CD1c-positive myeloid dendritic cell (primary cell): ENCODE measurements around the gene MAML3.

Experiments
- DNase-seq: peaks from one replicate; pipeline ENCODE4 v3.0.0-alpha.2; 2016; ENCODE audit errors: extremely low spot score

The MAML3 gene

DNA sequence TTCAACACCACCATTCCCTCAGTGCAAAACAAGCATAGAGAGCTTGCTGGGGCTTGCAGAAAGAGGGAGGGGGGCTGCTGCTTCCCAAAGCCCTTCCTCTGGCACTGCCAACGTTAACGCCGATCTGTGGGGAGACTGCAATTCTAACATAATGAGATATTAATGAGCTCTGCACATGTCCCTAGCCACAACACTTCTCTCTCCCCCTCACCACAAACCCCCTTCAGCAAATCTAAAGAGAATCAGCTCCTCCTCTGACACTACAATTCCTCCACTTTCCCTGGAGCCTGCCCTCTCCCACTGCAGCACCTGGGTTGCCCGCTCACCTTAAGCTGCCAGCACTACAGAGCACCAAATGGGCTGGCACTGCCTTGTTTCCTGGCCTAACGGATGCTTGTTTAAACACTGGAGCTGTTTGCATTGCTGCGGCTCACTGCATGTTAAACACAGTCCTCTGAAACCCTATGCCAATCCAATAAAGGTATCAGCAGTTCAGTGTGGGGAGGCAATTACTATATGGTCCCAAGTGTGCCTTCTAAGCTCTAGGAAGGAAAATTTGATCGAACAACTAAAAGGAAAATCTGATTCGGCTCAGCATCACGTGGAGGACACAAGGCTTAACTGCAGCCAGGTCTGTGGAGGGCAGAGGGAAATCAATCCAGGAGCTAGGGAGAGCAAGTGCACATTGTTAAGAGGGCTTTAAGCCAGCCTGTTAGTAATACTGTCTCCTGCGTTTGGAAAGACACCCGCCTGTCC, 232.4 kb downstream of the MAML3 start:
- DNase-seq: no peak

DNA sequence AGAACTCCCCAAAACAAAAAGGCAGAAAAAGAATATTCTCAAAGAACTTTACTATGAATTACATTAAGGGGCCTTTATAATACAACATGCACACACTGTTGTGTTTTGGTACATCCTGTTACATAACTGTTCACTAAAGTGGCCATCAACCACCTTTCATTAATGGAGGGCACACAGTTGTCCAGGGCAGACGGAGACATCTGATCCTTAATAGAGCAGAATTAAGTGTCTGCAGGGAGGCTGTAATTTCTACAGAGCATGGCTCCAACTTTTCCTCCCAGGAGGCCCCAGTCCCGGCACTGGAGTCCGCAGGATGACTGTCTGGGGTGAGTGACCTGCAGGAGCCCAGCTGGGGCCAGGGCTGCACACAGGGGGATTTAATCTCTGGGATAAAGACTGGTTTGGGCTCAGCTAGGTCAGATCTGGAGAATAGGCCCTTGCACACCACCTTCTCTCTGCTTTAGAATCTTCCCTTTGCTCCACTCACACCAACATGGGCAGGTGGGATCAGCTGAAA, 233.4 kb downstream of the MAML3 start:
- DNase-seq: no peak

DNA sequence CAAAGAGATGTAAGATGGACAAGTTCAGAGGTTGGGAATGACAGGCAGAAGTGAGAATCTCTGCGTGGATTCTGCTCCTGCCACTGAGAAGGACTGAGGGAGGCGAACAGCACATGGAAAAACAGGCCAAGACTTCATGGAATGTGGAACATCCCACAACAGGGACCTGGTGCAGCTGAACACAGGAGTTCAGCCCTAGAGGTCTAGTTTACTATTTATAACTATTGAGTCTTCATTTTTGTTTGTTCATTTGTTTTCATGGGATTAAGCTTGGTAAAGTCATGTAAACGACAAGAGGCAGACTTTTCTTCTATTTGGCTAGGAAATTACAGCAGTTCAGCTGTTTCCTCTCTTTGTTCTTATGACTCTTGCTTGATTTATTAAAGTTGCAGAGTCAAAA, 234.5 kb downstream of the MAML3 start:
- no peak for DNase-seq

DNA sequence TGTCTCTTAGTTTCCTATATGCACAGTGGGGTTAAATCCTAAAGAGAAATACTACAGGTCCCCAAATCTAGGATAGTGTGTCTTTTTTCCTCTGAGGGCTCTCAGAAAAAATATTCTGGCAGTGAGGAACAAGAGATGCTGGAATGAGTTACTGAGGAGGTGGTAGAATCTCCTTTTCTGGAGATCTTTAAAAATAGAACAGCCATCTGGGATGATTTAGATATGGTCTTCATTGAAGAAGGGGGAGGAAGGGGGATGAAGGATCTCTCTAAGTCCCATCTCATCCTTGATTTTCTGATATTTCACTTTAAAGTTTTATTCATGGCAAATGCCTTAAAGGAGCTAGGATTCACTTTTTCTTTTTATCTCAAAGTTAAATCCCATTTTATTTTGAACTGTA, 235.0 kb downstream of the MAML3 start:
- DNase-seq: no peak

DNA sequence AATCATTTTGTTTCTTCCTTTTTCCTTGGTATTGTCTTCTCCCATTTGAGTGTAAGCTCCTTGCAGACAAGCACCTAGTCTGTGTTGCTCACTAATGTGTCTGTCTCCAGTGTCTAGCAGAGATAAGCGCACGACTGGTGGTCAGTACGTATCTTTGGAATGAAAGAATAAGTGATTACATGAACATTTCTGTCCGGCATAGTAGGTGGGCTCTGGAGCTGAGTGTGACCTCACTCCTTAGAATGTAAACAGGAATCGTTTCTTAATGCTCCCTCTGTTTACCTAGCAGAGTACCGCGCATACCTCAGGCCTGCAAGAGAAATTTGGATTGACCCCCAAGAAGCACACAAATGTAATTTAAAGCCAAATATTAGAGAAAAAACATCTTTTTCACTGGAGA, 235.4 kb downstream of the MAML3 start:
- no peak for DNase-seq

DNA sequence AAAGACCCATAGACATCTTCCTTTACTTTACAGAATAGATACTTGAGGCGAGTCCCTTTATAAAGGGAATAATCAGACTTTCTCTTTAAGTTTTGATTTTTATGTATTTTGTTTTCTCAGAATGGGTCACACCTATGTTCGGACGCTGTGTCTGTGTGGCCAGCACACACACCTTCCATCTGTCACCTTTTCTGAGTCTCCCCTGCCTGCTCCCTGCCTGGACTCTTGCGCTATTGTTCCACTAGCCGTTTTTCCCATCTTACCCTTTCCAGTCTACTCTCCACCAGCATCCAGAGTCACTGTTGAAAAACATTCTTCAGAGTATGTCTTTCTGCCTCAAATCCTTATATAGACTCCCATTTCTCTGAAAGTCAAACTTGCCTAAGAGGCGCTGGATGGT, 236.1 kb downstream of the MAML3 start:
- no peak for DNase-seq

DNA sequence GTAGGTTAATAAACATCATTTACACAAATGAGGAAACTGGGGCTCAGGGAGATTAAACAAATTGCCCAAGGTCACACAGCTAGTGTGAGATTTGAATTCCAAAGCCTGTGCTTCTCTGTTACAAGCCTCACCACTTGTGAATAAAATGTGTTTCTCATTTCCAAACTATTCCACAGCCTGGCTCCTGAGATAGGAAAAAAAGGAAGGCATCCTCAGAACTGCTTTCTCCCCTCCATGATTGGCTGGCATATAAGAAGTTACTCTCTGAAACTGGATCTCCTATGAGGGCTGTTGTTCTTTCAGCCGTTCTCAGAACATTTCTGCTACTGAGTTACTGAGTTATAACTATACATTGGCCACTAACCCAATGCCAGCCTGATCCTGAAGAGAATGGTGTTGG, 237.9 kb downstream of the MAML3 start:
- no peak for DNase-seq

DNA sequence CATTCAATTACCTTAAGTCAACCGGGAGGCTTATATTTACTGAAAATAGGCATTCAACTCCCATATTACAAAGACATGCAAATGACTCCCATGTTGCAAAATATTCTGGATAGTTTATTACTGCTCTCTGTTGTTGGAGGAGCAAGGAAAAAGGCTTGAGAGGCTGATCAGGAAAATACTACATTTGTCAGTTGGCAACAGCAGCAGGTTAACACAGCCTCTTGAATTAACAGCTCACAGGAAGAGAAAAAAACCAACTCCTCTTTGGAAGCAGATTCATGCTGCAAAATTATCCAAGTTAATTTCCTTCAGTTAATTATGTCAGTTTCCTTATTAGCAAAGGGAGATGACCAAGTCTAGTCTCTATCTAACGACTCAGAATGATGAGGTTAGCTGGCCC, 238.9 kb downstream of the MAML3 start:
- DNase-seq: no peak

DNA sequence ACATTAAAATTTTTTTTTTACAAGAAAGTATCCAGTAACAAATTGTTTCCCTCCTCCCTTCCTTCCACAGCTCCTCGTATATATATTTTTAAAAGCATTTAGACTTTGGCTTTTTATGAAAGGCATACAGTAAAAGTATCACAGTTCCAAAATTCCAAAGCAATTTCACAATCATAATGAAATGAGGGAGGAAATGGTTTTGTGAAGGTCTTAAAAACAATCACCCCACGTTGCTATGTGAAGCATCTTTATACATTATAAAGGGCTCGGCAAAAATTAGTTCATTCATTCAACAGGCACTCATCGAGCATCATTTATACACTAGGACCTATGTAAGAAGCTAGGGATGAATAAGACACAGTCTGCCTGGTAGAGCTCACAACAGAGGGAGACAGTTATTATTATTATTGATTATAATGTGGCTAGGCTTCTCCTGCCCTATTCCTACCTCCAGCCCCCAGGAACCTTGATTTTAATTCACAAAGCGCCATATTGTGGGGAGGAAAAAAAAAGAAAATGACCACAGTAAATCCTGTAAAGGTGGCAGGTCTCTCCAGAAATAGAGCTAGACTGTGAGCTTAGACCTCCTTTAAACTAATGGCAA, 239.9 kb downstream of the MAML3 start:
- DNase-seq: no peak

DNA sequence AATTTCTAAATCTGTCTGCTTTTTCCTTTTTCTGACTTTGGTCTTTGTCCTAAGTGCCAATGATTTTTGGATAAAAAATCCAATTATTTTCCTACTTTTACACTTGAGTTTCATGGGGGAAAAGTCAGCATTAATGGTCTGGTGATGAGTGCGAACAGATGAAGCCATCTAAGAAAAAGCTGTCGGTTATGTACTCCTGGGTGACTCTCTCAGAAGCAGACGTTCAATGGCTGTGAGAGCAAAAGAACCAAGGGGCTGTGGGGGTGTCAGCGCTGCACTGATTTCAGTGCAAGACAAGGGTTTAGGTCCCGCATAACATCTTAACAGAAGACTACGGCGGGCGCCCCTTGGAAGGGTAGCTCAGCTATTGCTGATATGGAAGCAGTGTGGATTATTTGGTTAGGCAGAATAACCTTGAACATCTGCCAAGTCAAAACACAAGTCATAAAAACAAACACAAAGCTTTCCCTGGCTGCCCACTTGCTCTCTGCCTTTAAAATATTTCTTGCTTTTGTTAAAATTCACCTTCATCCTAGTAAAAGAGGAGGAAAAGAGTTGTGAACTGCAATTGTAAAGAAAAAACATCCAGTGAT, 240.5 kb downstream of the MAML3 start:
- DNase-seq: no peak

DNA sequence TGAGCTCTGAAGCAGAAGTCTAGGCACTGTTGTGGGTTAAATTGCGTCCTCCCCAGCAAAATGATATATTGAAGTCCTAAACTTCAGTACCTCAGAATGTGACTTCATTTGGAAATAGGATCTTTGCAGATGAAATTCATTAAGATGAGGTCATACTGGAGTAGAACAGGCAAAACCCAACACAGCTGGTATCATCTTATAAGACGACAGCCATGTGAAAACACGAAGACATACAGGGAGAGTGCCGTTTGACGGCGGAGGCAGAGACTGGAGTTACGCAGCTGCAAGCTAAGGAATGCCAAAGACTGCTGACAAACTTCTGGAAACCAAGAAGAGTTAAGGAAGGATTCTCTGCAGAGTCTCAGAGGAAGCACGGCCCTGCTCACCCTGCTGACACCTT, 241.5 kb downstream of the MAML3 start:
- no peak for DNase-seq

DNA sequence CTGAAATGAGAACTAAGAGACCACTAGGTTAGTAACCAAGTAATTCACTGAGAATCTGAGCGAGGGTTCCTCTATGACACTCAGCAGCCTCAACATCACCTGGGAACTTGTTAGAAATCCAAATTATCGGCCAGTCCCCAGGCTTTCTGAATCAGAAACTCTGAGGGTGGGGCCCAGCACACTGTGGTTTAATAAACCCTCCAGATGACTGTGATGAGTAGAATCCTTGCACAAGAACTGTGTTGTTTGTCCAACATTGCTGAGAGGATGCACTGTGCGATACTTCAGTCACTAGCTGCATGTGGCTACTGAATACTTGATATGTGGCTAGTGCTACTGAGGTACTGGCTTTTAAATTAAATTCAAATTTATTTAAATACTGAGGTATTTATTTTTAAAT, 243.9 kb downstream of the MAML3 start:
- DNase-seq: no peak

DNA sequence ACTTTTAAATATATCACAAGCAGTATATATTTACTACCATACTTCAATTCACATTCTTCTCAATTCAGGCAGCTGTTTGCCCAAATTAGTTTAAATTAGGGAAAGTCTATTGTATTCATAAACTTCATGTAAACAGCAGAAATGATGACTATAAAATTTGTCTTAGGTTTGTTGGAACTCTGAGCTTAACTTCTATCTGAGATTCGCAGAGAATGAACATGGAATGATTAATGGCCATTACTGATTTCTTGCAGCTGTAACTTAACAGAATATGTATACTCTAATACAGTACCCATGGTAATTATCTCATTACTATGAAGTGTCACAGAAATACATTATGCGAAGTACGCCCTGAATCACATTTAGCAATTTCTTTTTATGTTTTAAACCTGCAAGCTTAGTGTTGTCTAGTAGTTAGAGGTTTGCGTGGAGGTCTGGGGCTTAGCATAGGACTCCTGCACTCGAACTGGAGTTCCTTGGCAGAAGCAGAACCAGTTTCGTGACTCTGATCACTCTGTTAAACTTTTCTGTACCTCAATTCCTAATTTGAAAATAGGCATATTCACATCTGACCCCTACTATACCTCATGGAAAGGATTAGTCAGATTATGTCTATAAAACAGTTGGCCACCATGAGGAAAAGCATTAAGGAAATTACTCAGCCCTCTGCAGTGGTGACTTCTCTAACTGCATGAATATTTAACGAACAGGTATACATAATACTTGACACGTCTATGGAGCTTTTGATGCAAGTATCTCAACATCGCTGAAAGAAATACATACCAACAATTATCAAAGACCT, 245.1 kb downstream of the MAML3 start:
- DNase-seq: no peak

DNA sequence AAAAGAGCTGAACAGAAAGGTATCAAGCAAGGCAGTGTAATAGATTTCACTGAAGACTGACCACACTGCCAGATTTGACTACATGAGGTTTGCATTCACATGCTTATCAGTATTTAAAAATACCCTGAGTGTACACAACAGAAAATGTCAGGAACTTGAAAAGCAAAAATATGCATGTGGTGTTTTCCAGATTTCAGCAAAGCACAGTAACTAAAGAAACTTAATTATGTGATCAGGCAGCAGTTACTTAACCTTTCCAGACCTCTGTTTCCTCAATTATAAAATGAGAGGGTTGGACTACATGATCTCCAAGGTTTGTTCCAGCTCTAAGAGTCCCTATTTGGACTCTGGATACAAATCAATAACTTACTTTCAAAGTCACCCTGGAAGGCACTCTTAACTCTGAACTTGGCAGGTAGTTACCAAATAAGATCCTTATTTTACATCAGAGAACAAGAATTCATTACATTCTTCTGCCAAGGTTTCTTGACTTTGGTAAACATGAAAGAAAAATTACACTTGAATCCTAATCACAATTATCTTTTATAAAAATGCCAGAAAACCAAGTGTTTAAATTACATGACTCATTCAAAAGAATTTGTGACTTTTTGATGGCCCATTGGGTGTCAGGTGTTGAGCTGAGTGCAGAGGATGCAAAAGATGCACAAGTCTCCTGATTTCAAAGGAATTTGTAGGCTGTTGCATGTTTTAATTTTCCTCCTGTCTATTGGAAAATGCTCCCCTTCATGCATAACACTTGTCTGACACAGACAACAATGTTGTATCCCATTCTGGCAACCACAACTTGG, 246.8 kb downstream of the MAML3 start:
- DNase-seq: no peak

DNA sequence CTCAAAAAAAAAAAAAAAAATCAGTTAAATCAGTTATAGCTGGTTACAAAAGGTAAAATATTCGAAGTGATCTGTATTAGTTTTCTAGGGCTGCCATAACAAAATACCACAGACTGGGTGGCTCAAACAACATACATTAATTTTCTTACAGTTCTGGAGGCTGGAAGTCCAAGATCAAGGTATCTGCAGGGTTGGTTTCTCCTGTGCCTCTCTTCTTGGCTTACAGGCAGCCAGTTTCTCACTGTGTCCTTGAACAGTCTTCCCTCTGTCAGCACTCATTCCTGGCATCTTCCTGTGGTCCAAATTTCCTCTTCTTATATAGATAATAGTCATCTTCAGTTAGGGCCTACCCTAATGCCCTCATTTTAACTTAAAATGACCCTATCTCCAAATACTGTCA, 248.5 kb downstream of the MAML3 start:
- no peak for DNase-seq

DNA sequence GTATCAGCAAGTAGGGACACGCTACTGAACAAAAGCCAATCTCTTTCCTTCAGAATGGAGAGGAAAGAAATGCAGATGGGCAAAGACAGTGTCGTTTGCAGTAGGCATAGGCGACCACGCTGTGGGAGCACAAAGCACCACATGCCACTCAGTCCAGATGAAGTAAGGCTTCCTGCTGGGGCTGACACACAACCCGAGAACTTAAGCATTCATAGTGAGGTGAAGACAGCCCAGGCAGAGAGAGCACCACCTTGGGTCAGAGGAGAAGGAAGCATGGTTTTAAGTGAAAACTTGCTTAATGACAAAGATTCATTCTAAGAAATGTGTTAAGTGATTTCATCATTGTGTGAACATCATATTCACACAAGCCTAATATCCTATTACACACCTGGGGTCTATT, 249.6 kb downstream of the MAML3 start:
- DNase-seq: no peak

DNA sequence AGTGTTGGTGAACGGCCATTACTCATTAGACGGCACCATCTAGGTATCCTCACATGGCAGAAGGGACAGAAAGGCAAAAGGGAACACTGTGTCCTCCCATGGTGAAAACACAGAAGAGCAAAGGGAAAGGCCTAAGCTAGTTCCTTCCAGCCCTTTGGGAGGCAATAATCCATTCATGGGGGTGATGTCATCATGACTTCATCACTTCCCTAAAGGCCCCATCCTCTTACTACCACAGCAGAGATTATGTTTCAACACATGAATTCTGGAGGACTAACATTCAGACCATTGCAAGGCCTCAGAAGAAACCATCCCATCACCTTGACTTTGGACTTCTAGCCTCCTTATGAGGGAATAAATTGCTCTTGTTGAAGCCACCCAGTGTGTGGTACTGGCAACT, 250.1 kb downstream of the MAML3 start:
- DNase-seq: peak; percentile 55

DNA sequence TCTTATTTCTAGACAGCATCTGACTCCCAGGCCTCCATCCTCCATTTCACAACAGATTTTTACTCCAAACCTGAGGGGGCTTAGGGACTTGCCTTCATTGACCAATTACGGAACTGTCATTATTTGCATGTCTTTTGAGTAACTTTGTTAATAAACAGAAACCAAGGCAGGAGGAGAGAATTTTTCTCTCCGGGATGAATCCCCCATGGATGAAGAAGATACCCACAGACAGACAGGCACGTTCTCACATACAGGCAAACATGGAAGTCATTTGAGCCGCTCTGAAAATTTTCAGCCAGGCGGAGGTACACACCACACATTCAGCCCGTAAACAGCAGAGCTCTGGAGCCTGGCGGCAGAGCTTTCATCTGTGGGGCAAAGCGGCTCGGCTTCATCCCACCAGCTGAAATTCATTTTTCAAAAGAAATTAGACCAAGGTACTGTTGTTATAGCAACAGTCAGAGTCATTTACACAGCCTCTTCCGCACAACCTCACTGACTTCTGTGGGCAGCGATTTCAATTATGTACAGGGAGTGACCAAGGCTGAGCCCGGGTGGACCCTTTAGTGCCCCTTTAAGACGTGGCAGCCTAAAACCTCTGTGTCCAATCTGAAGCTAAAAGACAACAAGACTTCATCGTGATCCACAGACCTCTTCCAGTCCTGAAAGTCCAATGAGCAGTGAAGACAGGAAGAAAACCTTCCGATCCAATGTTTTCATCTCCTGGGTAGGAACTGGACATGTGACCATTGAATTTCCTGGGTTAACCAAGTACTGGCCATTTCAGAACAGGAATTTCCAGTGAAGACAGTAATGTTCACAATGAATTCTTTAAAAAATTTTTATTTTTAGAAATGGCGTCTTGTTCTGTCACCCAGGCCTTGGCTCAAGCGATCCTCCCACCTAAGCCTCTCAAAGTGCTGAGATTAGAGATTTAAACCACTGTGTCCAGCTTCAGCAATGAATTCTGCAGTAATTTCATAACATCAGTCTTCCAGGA, 251.4 kb downstream of the MAML3 start:
- DNase-seq: no peak

DNA sequence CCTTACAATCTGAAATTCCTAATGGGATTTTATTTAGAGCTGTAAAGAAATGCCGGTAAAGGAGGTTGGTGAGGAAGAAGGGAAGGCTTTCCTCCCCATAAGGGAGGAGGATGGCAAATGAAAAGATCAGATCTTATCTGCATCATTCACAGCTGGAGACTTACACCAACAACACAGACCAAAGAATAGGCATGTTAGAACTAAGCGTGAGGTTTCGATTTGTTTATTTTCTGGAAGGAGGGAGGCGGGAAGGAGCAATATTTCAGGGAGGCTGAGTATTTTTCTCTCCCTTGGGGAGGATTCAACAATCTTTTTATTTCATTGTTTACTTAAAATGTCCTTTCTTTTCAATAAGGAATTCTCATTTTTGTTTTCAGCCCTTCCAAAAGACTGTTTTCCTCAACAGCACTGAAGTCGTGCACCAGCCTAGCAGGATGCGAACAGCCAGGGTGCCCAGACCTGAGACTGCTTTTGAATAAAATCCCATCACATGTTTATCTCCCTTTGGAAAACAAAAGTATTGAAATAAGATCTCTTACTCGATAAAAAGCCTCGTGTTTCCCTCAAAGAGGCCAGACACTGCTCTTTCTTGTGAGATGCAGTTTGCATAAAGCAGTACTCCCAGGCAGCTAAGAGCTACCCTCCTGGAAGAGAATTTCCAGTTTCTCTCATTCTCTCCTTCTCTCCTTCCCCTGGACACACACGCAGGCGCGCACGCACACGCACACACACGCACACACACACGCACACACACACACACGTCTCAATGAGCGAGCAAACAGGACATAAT, 252.3 kb downstream of the MAML3 start:
- DNase-seq: no peak
